Stromal cell of bone marrow (primary cell): ENCODE results near the gene PHTF2.
"Not testable (repeated sequence)": the region's sequence is repeated elsewhere in the genome, so short reads cannot be mapped to it uniquely, and the experiment has no call there.

Experiments
- DNase-seq: peaks from one replicate; pipeline ENCODE4 v3.0.0-alpha.2; 2012; ENCODE audit warnings: low read depth

The PHTF2 gene

DNA sequence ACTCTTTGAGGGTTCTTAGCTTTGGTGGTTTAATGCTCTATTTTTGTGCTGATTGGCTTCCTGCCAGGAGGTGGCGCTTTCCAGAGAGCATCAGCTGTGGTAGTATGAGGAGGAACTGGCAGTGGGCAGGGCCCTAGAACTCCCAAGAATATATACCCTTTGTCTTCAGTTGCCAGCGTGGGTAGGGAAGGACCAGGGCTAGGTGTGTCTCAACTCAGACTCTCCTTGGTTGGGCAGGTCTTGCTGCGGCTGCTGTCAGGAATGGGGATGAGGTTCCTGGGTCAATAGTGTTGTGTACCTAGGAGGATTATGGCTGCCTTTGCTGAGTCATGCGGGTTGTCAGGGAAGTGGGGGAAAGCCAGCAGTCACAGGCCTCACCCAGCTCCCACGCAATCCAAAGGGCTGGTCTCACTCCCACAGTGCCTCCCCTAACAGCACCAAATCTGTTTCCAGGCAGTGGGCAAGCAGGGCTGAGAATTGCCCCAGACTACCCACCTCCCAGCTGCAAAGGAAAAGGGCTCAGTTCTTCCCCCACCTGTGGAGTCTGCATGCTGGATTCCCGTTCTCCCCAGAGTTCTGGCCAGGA is 191.5 kb downstream of the PHTF2 start:
- DNase-seq = no peak

DNA sequence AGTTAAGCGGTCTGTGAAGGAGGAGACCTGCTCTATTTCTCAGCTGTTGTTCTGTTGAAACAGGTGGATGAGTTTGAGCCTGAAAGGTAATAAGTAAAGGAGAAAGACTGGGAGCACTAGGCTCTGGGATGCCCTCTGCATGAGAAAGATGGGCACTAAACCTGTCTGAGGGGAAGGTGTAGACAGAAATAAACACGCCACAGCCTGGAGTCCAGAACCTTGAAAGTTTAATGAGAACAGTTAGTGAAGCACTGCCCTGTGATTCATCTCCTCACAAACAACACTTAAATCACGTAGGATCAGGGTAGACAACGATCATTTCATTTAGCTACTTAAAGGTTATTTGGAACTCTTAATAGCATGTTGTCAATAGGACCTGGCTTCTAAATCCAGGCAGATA is 193.1 kb downstream of the PHTF2 start:
- no peak for DNase-seq

DNA sequence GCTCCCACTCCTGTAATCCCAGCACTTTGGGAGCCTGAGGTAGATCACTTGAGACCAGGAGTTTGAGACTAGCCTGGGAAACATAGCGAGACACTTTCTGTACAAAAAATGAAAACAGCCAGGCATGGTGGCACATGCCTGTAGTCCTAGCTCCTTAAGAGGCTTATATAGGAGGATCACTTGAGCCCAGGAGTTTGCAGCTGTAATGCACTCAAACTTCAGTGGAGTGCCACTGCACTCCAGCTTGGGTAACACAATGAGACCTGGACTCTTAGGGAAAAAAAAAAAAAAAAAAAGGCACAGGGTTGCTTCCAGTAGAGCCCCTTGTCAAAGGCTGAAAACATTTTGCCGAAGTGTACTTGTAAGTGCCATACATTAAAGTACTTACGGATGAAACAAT is 195.3 kb downstream of the PHTF2 start:
- no peak for DNase-seq

DNA sequence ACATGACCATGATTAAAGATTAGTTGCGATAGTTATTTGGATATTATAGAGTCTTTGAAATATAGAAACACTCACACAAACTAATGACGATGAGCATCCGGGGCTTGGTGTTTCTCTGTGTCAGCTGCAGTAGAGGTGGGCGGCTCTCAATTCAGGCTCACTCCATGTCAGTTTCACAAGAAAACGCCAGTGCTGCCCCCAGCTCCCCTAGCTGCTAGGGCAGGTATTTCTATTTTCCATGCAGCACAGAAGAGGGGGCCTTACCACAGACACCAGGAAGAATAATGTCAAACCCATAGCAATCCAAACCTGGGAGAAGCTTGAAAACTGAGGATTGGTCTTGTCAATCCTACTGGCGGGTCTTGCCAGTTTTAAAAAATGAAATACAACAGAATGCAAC is 197.1 kb downstream of the PHTF2 start:
- no peak for DNase-seq

DNA sequence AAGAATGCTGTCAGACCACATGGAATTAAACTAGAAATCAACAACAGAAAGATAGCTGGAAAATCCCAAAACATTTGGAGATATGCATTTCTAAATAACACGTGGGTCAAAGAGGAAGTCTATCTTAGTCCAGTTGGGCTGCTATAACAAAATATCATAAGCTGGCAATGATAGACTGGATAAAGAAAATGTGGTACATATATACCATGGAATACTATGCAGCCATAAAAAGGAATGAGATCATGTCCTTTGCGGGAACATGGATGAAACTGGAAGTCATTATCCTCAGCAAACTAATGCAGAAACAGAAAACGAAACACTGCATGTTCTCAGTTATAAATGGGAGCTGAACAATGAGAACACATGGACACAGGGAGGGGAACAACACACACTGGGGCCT is 200.6 kb downstream of the PHTF2 start:
- DNase-seq = not testable (repeated sequence)

DNA sequence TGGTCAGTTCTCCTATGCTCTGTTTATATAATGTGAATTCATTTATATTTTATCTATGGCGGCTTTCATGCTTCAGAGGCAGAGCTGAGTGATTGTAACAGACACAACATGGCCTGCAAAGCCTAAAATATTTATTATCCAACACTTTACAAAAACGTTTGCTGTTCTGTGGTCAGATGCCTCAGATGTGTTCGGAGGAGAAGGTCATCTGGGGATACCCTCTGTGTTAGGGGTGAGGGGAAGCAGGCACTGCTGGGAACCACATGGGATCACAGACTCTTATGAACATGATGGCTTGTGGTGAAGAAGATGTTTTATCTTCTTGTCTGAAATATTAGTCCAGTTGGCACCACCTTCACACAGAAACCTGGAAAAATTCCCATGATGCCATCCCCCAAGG is 203.4 kb downstream of the PHTF2 start:
- no peak for DNase-seq

DNA sequence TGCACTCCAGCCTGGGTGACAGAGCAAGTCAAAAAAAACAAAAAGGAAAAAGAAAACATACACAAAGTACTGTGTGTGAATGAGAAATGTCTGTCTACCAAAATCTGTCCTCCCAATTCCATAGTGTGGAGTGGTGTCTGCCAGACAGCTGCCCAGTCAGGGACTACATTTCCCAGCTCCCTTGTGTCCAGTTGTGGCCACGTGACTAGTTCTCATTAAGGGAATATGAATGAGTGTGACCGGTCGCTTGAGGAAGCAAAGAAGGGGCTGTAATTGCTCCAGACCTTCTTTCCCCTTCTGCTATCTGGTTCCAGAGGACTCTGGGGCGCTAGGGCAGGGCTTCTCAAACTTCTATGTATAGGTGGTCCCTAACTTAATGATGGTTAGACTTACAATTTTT is 204.1 kb downstream of the PHTF2 start:
- DNase-seq = no peak

DNA sequence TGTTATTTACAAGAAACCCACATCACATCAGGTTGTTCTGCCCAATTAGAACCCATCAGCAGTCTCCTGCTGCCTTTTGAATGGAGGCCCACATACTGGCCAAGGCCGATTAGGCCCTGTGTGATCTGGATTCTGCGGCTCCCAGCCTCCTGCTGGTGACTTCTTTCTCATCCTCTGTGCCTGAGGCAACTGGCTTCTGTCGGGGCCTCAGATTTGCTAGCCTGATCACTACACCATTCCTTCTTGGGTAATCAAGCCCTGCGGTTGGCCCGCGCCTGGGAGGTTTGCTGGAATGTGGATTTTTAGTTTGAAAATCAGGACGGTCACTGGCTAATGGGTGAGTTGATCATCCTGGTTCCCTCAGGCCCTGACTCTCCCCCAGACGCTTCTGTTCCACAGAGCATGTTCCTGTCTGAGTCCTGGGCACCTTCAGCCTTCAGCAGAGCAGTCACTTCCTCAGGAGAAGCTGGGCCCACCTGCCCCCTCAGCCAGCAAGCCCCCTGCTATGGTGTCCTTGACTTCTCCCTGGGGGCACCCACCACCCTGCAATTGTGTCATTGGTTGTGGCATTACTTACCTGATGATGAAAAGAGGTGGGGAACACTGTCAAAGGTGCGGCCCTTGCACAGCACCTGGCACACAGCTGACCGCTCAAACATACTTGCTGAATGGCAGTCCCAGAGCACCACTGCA is 207.6 kb downstream of the PHTF2 start:
- DNase-seq = no peak
